Esophagus muscularis mucosa (tissue), 4 donors: ENCODE data around the gene GTF2F2. TPM values are rescaled to one million over a fixed set of nuclear protein-coding genes. Genes with fewer than 3 reads are reported as not detected.

Source experiments
- DNase-seq: peaks from one replicate; pipeline ENCODE4 v3.0.0-alpha.2; 2017; ENCODE audit errors: extremely low spot score
- H3K27ac ChIP-seq, 4 donors: fragments of 200-600 bp; sonication (generic); replicated peaks in 1 of 4; 1 replicate in 3 of 4; 2 replicates in 1 of 4; pipeline ENCODE4 v1.5.1; 2016 to 2019; ENCODE audit warnings: mild to moderate bottlenecking in 1 of 4
- H3K27me3 ChIP-seq, 4 donors: fragments of 200-600 bp; sonication (generic); one replicate each; pipeline versions ENCODE4 v1.5.1 to v1.6.0; 2016 to 2019
- H3K36me3 ChIP-seq, 4 donors: fragments of 200-600 bp; sonication (generic); one replicate each; pipeline ENCODE4 v1.5.1; 2016 to 2019
- H3K4me1 ChIP-seq, 4 donors: fragments of 200-600 bp; sonication (generic); one replicate each; pipeline ENCODE4 v1.5.1; 2016 to 2019
- H3K4me3 ChIP-seq, 4 donors: fragments of 200-600 bp; sonication (generic); 1 replicate in 2 of 4; 2 replicates in 2 of 4; pipeline ENCODE4 v1.5.1; 2016 to 2019; ENCODE audit warnings: mild to moderate bottlenecking in 4 of 4, moderate library complexity in 1 of 4
- H3K9me3 ChIP-seq, 4 donors: fragments of 200-600 bp; sonication (generic); 1 replicate in 3 of 4; 2 replicates in 1 of 4; pipeline ENCODE4 v1.5.1; 2016 to 2019
- CTCF ChIP-seq, 3 experiments: fragments of 200-600 bp in 2 of 3; fragments of 450-650 bp in 1 of 3; sonication (generic) in 2 of 3; IDR thresholded peaks; one replicate each; pipeline ENCODE4 v1.5.1; 2017 to 2019; ENCODE audit warnings: antibody characterized with exemption in 3 of 3, mild to moderate bottlenecking in 2 of 3, moderate library complexity in 1 of 3
- EP300 ChIP-seq: sonication (generic); formaldehyde crosslinking; IDR thresholded peaks from one replicate; pipeline ENCODE4 v1.6.1; 2017; ENCODE audit warnings: antibody characterized with exemption
- POLR2A ChIP-seq: fragments of 450-650 bp; IDR thresholded peaks from one replicate; pipeline ENCODE4 v1.6.1; 2017; ENCODE audit warnings: antibody characterized with exemption, moderate library complexity, mild to moderate bottlenecking, low read depth
- POLR2AphosphoS5 ChIP-seq, 2 donors: sonication (generic); formaldehyde crosslinking; IDR thresholded peaks; one replicate each; pipeline ENCODE4 v1.6.1; 2017; ENCODE audit warnings: antibody characterized with exemption in 2 of 2
- WGBS: methylation state at CpG from one replicate; pipeline ENCODE4 v1.1.5; 2018; 5-methylcytosine and 5-hydroxymethylcytosine counted together
- intact Hi-C: fragments of 100-400 bp; cut with DNase I; formaldehyde crosslinking; loops from one replicate; pipeline ENCODE4 v1.15.1; 2023
- total RNA-seq, 4 donors: library from RNA; depleted of rRNA; stranded (reverse); fragments of >200 nt; gene quantifications; one replicate each; pipeline versions ENCODE4 v1.1.0 to v1.2.1, GENCODE V29; 2016

GTF2F2 gene
- total RNA-seq, 4 donors from 2014 or later: 12.9 to 15.1 (median 14.6) TPM

DNA sequence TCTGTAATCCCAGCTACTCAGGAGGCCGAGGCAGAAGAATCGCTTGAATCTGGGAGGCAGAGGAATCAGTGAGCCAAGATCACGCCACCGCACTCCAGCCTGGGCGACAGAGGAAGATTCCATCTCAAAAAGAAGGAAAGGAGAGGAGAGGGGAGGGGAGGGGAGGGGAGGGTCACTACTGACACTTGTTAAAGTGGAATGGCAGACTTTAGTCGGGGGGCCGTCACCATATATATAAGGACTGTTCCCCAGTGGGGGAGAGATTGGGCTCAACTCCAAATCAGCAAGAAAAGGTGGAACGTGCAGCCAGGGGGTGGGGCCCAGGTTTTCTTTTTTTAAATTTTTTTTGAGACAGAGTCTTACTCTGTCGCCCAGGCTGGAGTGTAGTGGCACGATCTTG lies 194.5 kb downstream of the GTF2F2 start:
- intact Hi-C loops: no loop called here
- no peaks in the 10 kb centered on the region for H3K36me3 ChIP-seq
- no peak overlapping the region for H3K4me3 ChIP-seq
- H3K9me3 ChIP-seq: no peaks in the 10 kb centered on the region
- no peak overlapping the region for H3K27ac ChIP-seq
- no peak for DNase-seq
- H3K27me3 ChIP-seq: no peaks in the 10 kb centered on the region
- H3K4me1 ChIP-seq: peaks cover 5 to 17% (median 16%) of the 10 kb centered on the region in 4 donors
- WGBS: 93% methylated on average over 10 of the region's 10 CpGs
- no peak for TF ChIP-seq CTCF (IDR thresholded peaks at IDR 0.05)
- TF ChIP-seq POLR2AphosphoS5 (IDR thresholded peaks at IDR 0.05): no peak
- no peak for TF ChIP-seq EP300
- TF ChIP-seq POLR2A: no peak

GRCh38 chr13:45315520-45316167 lies 195.3 kb downstream of the GTF2F2 start:
- no peak for DNase-seq
- H3K9me3 ChIP-seq: no peaks in the 10 kb centered on the region
- no peaks in the 10 kb centered on the region for H3K36me3 ChIP-seq
- H3K27ac ChIP-seq: no peak overlapping the region
- H3K4me3 ChIP-seq: no peak overlapping the region
- peaks cover 4 to 14% (median 13%) of the 10 kb centered on the region in 4 donors for H3K4me1 ChIP-seq
- intact Hi-C loops: no loop called here
- TF ChIP-seq POLR2AphosphoS5 (IDR thresholded peaks at IDR 0.05): no peak
- TF ChIP-seq EP300: no peak
- no peak for TF ChIP-seq POLR2A
- no peak for TF ChIP-seq CTCF (IDR thresholded peaks at IDR 0.05)
- no peaks in the 10 kb centered on the region for H3K27me3 ChIP-seq
- 91% methylated on average over 11 of the region's 11 CpGs for WGBS

- intact Hi-C loops: no loop called here
- H3K27ac ChIP-seq: no peak overlapping the region
- TF ChIP-seq POLR2A (no peak), CTCF (IDR thresholded peaks at IDR 0.05) (no peak), EP300 (no peak), POLR2AphosphoS5 (IDR thresholded peaks at IDR 0.05) (no peak)
- no peak overlapping the region for H3K4me3 ChIP-seq
- H3K4me1 ChIP-seq: peaks cover 0 to 7% (median 7%) of the 10 kb centered on the region in 4 donors
- H3K36me3 ChIP-seq: no peaks in the 10 kb centered on the region
- H3K9me3 ChIP-seq: no peaks in the 10 kb centered on the region
- H3K27me3 ChIP-seq: no peaks in the 10 kb centered on the region
- no peak for DNase-seq
- WGBS: 53% methylated on average over 6 of the region's 6 CpGs
Observed at GRCh38 chr13:45316338-45316737, 196.0 kb downstream of the GTF2F2 start.

- Histone ChIP-seq H3K4me3 (no peak overlapping the region), H3K9me3 (no peaks in the 10 kb centered on the region), H3K27ac (no peak overlapping the region), H3K36me3 (no peaks in the 10 kb centered on the region), H3K4me1 (peaks cover 0 to under 1% (median under 1%) of the 10 kb centered on the region in 4 donors), H3K27me3 (no peaks in the 10 kb centered on the region)
- intact Hi-C loops: no loop called here
- WGBS: 93% methylated on average over 5 of the region's 5 CpGs
- no peak for DNase-seq
- no peak for TF ChIP-seq POLR2A
- no peak for TF ChIP-seq POLR2AphosphoS5 (IDR thresholded peaks at IDR 0.05)
- no peak for TF ChIP-seq CTCF (IDR thresholded peaks at IDR 0.05)
- no peak for TF ChIP-seq EP300
Observed at GRCh38 chr13:45316996-45317395, 196.7 kb downstream of the GTF2F2 start.
